ENCODE data around the gene PFAS.
"Not testable (repeated sequence)": the region's sequence is repeated elsewhere in the genome, so short reads cannot be mapped to it uniquely, and the experiment has no call there.

The PFAS gene

GRCh38 chr17:8227238-8227581 is 21.9 kb upstream of the PFAS start:
- no peak for DNase-seq (ENCODE audit: low read depth)

GRCh38 chr17:8231701-8232100 is 17.4 kb upstream of the PFAS start:
- no peak for DNase-seq (ENCODE audit: low read depth)

GRCh38 chr17:8234361-8235270 is 14.5 kb upstream of the PFAS start:
- DNase-seq (ENCODE audit: low read depth): no peak

- DNase-seq (ENCODE audit: low read depth): no peak
These were observed 13.4 kb upstream of the PFAS start for GRCh38 chr17:8235676-8236075.

- no peak for DNase-seq (ENCODE audit: low read depth)
These were observed 11.9 kb upstream of the PFAS start for GRCh38 chr17:8237175-8237574.

- DNase-seq (ENCODE audit: low read depth): no peak
These were observed 11.2 kb upstream of the PFAS start for GRCh38 chr17:8237886-8238285.

GRCh38 chr17:8243827-8244226 is 5.3 kb upstream of the PFAS start:
- DNase-seq (ENCODE audit: low read depth): no peak

GRCh38 chr17:8244768-8245167 is 4.3 kb upstream of the PFAS start:
- no peak for DNase-seq (ENCODE audit: low read depth)

- no peak for DNase-seq (ENCODE audit: low read depth)
These were observed 772 bp downstream of the PFAS start for GRCh38 chr17:8249621-8250500.

GRCh38 chr17:8251411-8251810 is 2.3 kb downstream of the PFAS start:
- DNase-seq (ENCODE audit: low read depth): not testable (repeated sequence)

GRCh38 chr17:8253801-8254200 is 4.7 kb downstream of the PFAS start:
- DNase-seq (ENCODE audit: low read depth): no peak

- DNase-seq (ENCODE audit: low read depth): no peak
These were observed 5.8 kb downstream of the PFAS start for GRCh38 chr17:8254881-8255280.

- no peak for DNase-seq (ENCODE audit: low read depth)
These were observed 6.4 kb downstream of the PFAS start for GRCh38 chr17:8255499-8255898.

- no peak for DNase-seq (ENCODE audit: low read depth)
These were observed 7.2 kb downstream of the PFAS start for GRCh38 chr17:8256291-8256690.

- DNase-seq (ENCODE audit: low read depth): no peak
These were observed 7.6 kb downstream of the PFAS start for GRCh38 chr17:8256691-8257090.

- no peak for DNase-seq (ENCODE audit: low read depth)
These were observed 8.7 kb downstream of the PFAS start for GRCh38 chr17:8257801-8258200.

- no peak for DNase-seq (ENCODE audit: low read depth)
These were observed 15.2 kb downstream of the PFAS start for GRCh38 chr17:8264320-8264719.

- DNase-seq (ENCODE audit: low read depth): no peak
These were observed 15.9 kb downstream of the PFAS start for GRCh38 chr17:8264836-8265542.

- no peak for DNase-seq (ENCODE audit: low read depth)
These were observed 17.8 kb downstream of the PFAS start for GRCh38 chr17:8266648-8267479.

GRCh38 chr17:8267480-8268147 is 18.5 kb downstream of the PFAS start:
- DNase-seq (ENCODE audit: low read depth): no peak
